Activated CD4-positive, alpha-beta memory T cell treated with anti-CD3 and anti-CD28 coated beads, Interleukin-2, amount 10 ng/mL, durations not matched to agents 7 days and 5 days (primary cell): ENCODE measurements around the gene GABARAP. TPM values are rescaled to one million over a fixed set of nuclear protein-coding genes. Genes with fewer than 3 reads are reported as not detected.
A peak's percentile ranks its signal among the peaks of the same experiment; 100 is the strongest.

Experiments
- CTCF ChIA-PET: fragments of 350-600 bp; sonication (Branson Sonifier 250); formaldehyde crosslinking; loops from one replicate; lab custom pipeline; 2021; ENCODE audit warnings: antibody characterized with exemption, inconsistent platforms; lab: Charles Lee
- POLR2A ChIA-PET: fragments of 350-600 bp; sonication (Branson Sonifier 250); formaldehyde crosslinking; loops from one replicate; lab custom pipeline; 2021; ENCODE audit warnings: antibody characterized with exemption; lab: Charles Lee
- DNase-seq: peaks from one replicate; pipeline ENCODE4 v3.0.0-alpha.2; 2020
- H3K27ac Mint-ChIP-seq: one replicate; pipeline ENCODE4 v1.8.0; 2021; ENCODE audit warnings: mild to moderate bottlenecking, mixed read lengths
- H3K27me3 Mint-ChIP-seq: one replicate; pipeline ENCODE4 v1.8.0; 2021; ENCODE audit warnings: mixed read lengths
- H3K36me3 Mint-ChIP-seq: one replicate; pipeline ENCODE4 v1.8.0; 2021; ENCODE audit warnings: low read depth, mixed read lengths
- H3K4me1 Mint-ChIP-seq: one replicate; pipeline ENCODE4 v1.8.0; 2021; ENCODE audit warnings: mixed read lengths
- H3K4me3 Mint-ChIP-seq: one replicate; pipeline ENCODE4 v1.8.0; 2021; ENCODE audit warnings: mild to moderate bottlenecking, mixed read lengths
- H3K9me3 Mint-ChIP-seq: one replicate; pipeline ENCODE4 v1.8.0; 2021; ENCODE audit warnings: mixed read lengths
- total RNA-seq, 2 experiments: library from RNA; stranded (reverse); gene quantifications; one replicate each; pipeline ENCODE4 v1.2.3, GENCODE V29; 2021

GABARAP gene
- total RNA-seq, 2 experiments from 2014 or later: 303 to 313 TPM

- Mint-ChIP-seq H3K27ac (no peak overlapping the region), H3K9me3 (no peaks in the 10 kb centered on the region), H3K4me1 (peaks cover 30% of the 10 kb centered on the region), H3K36me3 (peaks cover 56% of the 10 kb centered on the region), H3K27me3 (no peaks in the 10 kb centered on the region), H3K4me3 (no peak overlapping the region)
- POLR2A ChIA-PET: interaction anchor here (0.8 to 8.4 kb wide), 3 partner anchors 10 to 17 kb away, joined by 3 to 100 read pairs (median 6); partner anchors contain the start of genes DVL2, GABARAP and PHF23
- DNase-seq: no peak
- CTCF ChIA-PET: interaction anchor here (0.6 to 5.2 kb wide), 3 partner anchors 8 to 14 kb away, joined by 3 to 44 read pairs (median 6); partner anchors contain the start of genes DVL2 and PHF23
These were observed 18.9 kb downstream of the GABARAP start for GRCh38 chr17:7223375-7223774.

DNA sequence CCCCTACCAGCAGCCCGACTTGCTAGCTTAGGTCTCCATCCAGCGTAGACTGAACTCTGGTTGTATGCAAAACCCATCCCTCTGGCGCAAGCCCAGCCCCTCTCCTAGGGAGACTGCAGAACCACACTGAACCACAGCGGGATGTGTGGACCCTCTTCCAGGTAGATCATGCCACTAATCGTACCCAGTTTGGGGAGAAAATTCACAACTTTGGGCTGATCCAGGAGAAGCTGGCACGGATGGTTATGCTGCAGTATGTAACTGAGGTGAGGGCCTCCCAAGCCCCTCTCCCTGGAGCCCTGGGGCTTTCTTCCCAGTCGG, 19.3 kb downstream of the GABARAP start:
- H3K4me1 Mint-ChIP-seq: peaks cover 30% of the 10 kb centered on the region
- H3K36me3 Mint-ChIP-seq: peaks cover 52% of the 10 kb centered on the region
- ChIA-PET POLR2A (interaction anchor here (1.8 to 8.4 kb wide), 2 partner anchors 11 to 17 kb away, joined by 6 to 100 read pairs; partner anchors contain the start of genes DVL2, GABARAP and PHF23), CTCF (interaction anchor here (5.2 kb wide), 1 partner anchor 14 kb away, joined by 44 read pairs; the partner anchor contains the start of genes DVL2 and PHF23)
- H3K27me3 Mint-ChIP-seq: no peaks in the 10 kb centered on the region
- H3K4me3 Mint-ChIP-seq: no peak overlapping the region
- no peak for DNase-seq
- H3K27ac Mint-ChIP-seq: no peak overlapping the region
- no peaks in the 10 kb centered on the region for H3K9me3 Mint-ChIP-seq

DNA sequence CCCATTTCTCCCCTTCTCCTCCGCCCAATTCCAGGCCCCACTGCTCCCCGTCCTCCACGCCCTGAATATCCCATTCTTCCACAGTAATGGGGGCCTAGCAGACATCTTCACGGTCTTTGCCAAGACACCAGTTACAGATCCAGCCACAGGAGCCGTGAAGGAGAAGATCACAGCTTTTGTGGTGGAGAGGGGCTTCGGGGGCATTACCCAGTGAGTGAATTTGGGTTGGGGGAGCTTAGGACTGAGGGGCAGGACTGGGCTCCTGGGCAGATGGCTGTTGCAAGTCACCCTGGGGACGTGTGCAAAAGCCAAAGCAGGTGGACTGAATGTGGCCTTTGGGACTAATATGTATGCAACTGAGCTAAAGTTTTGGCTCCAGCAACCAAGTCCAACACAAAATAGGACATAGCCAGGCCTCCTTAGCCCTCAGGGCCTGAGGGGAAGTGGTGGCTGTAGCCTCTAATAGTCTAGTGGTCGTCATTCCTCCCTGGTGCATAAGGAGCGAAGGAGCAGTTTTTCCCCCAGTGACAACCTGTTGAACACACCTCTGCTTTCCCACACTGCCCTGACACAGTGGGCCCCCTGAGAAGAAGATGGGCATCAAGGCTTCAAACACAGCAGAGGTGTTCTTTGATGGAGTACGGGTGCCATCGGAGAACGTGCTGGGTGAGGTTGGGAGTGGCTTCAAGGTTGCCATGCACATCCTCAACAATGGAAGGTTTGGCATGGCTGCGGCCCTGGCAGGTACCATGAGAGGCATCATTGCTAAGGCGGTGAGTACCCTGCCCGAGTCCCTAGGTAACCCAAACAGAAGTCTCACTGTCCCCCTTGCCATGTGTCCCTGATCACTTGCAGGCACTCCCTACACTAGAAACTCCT, 19.9 kb downstream of the GABARAP start:
- Mint-ChIP-seq H3K36me3 (peaks cover 50% of the 10 kb centered on the region), H3K27ac (no peak overlapping the region), H3K4me3 (no peak overlapping the region), H3K4me1 (peaks cover 33% of the 10 kb centered on the region), H3K27me3 (no peaks in the 10 kb centered on the region), H3K9me3 (no peaks in the 10 kb centered on the region)
- ChIA-PET CTCF (interaction anchor here (4.0 to 5.2 kb wide), 2 partner anchors 15 to 74 kb away, joined by 44 to 61 read pairs; partner anchors contain the start of genes DVL2 and PHF23), POLR2A (interaction anchor here (1.8 to 8.4 kb wide), 2 partner anchors 12 to 18 kb away, joined by 6 to 100 read pairs; partner anchors contain the start of genes DVL2, GABARAP and PHF23)
- DNase-seq: no peak

DNA sequence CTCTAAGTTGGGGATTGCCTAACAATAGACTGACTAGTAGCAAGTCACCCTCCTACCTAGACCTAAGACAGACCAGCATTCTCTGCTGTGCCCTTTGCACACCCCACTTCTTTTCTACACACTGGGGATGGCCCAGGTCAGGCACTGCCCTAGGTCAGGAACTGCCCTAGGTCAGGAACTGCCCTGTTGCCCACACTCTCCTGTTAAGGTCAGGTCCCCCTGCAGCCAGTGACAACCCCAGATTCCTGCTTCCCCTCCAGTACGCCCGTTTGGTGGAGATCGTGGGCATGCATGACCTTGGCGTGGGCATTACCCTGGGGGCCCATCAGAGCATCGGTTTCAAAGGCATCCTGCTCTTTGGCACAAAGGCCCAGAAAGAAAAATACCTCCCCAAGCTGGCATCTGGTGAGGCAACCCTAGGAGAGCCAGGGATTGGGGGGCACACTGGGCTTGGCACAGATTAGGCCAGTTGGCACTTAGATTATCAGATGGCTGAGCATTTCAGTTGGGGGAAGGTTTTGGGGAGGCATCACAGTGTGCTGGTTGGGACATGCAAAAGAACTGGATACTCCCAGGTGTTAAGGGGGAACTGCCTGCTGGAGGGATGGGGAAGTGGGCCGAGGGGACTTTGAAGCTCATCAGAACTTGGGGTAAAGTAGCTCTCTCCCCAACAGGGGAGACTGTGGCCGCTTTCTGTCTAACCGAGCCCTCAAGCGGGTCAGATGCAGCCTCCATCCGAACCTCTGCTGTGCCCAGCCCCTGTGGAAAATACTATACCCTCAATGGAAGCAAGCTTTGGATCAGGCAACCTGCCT, 20.8 kb downstream of the GABARAP start:
- ChIA-PET CTCF (interaction anchor here (0.7 to 5.2 kb wide), 17 partner anchors 9 to 176 kb away, joined by 3 to 61 read pairs (median 4); partner anchors contain the start of genes ACAP1, CTDNEP1, DVL2 and ELP5), POLR2A (interaction anchor here (1.2 to 8.4 kb wide), 6 partner anchors 11 to 362 kb away, joined by 3 to 100 read pairs (median 8); partner anchors contain the start of genes CTDNEP1, DVL2, ELP5 and GABARAP)
- DNase-seq: no peak
- Mint-ChIP-seq H3K4me1 (peaks cover 36% of the 10 kb centered on the region), H3K27me3 (no peaks in the 10 kb centered on the region), H3K36me3 (peaks cover 45% of the 10 kb centered on the region), H3K9me3 (no peaks in the 10 kb centered on the region), H3K4me3 (peak overlapping the region; percentile 93), H3K27ac (peak overlapping the region; percentile 84)

- H3K27ac Mint-ChIP-seq: peak overlapping the region; percentile 84
- H3K9me3 Mint-ChIP-seq: no peaks in the 10 kb centered on the region
- ChIA-PET CTCF (interaction anchor here (0.7 to 5.2 kb wide), 21 partner anchors 10 to 216 kb away, joined by 3 to 61 read pairs (median 3); partner anchors contain the start of genes ACAP1, CTDNEP1, DVL2 and ELP5), POLR2A (interaction anchor here (0.6 to 8.4 kb wide), 11 partner anchors 10 to 363 kb away, joined by 3 to 100 read pairs (median 7); partner anchors contain the start of genes CTDNEP1, DVL2, ELP5 and GABARAP)
- peaks cover 43% of the 10 kb centered on the region for H3K4me1 Mint-ChIP-seq
- no peaks in the 10 kb centered on the region for H3K27me3 Mint-ChIP-seq
- DNase-seq: peak; percentile 76
- H3K36me3 Mint-ChIP-seq: peaks cover 41% of the 10 kb centered on the region
- H3K4me3 Mint-ChIP-seq: peak overlapping the region; percentile 93
These were observed 21.5 kb downstream of the GABARAP start for GRCh38 chr17:7220593-7221277.

DNA sequence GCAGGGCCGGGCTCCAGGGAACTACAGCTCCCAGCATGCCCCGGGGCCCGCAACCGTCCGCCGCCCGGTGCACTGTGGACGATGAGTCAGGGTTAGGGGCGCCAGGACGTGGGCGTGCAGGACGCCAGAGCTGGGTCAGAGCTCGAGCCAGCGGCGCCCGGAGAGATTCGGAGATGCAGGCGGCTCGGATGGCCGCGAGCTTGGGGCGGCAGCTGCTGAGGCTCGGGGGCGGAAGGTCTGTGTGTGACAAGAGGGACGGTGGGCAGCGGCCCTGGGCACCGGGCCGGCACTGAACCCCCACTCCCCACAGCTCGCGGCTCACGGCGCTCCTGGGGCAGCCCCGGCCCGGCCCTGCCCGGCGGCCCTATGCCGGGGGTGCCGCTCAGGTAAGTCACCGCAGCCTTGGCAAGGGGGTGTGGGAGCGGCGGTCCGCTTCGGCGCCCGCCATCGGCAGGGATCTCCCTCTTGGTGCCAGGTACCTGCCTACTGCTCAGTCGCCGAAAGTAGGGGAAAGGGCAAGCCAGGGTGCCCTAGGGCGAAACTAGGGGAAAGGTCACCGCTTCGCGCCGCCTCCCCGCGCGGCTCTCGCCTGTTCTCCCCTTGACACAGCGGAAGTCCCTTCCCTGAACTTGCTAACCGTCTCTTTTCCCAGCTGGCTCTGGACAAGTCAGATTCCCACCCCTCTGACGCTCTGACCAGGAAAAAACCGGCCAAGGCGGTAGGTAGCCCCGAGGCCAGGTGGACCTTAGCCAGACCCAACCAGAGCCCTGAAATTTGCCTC, 22.2 kb downstream of the GABARAP start, which contains the start of the genes ACADVL and DLG4:
TSS of gene ACADVL (plus strand) at position 127 of the 781 bp plus-strand sequence. CDS start at position 174, 47 bp downstream.
TSS of gene DLG4 (minus strand) at position 25 of the 781 bp plus-strand sequence.
- peak; percentile 84 for DNase-seq
- CTCF ChIA-PET: interaction anchor here (0.7 to 5.2 kb wide), 21 partner anchors 11 to 217 kb away, joined by 3 to 61 read pairs (median 3); partner anchors contain the start of genes ACAP1, CTDNEP1, DVL2 and ELP5
- peaks cover 35% of the 10 kb centered on the region for H3K36me3 Mint-ChIP-seq

DNA sequence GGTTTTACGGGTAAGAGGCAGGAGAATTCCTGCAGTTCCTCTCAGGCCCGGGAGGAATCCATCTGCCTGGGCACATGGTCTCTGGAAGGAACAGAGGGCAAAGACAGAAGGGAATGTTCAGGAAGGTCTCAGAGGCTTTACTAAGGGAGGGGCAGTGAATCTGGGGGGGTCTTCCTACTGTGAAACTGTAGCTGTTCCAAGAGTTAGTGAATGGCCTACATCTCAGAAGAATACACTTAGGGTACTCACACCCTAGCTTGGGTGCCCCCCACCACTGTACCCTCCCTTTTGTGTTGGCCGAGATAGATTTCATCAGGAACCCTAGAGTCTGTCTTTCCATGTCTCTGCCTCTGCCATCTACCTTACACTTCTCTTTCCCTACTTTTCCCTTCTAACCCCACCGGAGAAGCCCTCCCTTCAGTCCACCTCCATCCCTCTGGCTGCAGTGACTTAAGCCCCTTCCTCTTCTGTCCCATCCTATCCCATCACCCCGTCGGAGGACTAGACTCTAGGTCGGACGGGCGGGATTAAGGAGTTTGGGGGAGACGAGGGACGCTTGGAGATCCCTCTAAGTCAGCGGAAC, 22.9 kb downstream of the GABARAP start:
- CTCF ChIA-PET: interaction anchor here (0.9 to 5.2 kb wide), 9 partner anchors 16 to 217 kb away, joined by 3 to 61 read pairs (median 3); partner anchors contain the start of genes DVL2, GABARAP, PHF23 and SLC16A13
- no peaks in the 10 kb centered on the region for H3K27me3 Mint-ChIP-seq

More for the DNA sequence above, 22.2 kb downstream of the GABARAP start, which contains the start of the genes ACADVL and DLG4:
- H3K4me3 Mint-ChIP-seq: peak within 1 kb of the TSS; percentile 93
- no peaks in the 10 kb centered on the region for H3K27me3 Mint-ChIP-seq
- no peaks in the 10 kb centered on the region for H3K9me3 Mint-ChIP-seq
- peaks cover 48% of the 10 kb centered on the region for H3K4me1 Mint-ChIP-seq
- H3K27ac Mint-ChIP-seq: peak within 1 kb of the TSS; percentile 89
- POLR2A ChIA-PET: interaction anchor here (0.9 to 8.4 kb wide), 12 partner anchors 11 to 364 kb away, joined by 3 to 100 read pairs (median 6); partner anchors contain the start of genes CTDNEP1, DVL2, ELP5 and GABARAP

DNA sequence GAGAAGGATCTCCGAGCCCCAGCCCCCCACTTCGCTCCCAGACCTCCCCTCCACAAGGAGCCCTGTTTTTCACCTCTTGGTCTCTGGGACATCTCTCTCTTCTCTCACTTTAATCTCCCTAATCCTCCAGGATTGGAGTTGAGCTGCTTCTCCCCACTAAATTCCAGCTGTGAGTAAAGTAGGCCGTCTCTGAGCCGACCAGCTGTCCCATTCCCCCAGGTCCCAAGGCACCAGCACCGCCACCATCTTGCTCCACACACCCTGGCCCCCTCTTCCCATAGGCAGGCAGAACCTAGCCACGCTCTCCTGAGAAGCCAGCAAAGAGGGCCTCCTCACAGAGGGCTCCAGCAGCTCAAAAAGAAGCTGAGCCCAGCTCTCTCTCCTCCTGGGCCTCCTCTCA, 23.5 kb downstream of the GABARAP start:
- Mint-ChIP-seq H3K4me1 (peaks cover 60% of the 10 kb centered on the region), H3K27ac (no peak overlapping the region), H3K36me3 (peaks cover 26% of the 10 kb centered on the region), H3K9me3 (no peaks in the 10 kb centered on the region), H3K4me3 (peak overlapping the region; percentile 93), H3K27me3 (no peaks in the 10 kb centered on the region)
- CTCF ChIA-PET: interaction anchor here (0.9 to 5.2 kb wide), 5 partner anchors 16 to 183 kb away, joined by 3 to 61 read pairs (median 19); partner anchors contain the start of genes DVL2, GABARAP, PHF23 and SLC16A13
- POLR2A ChIA-PET: interaction anchor here (0.9 to 8.4 kb wide), 6 partner anchors 16 to 365 kb away, joined by 3 to 100 read pairs (median 5); partner anchors contain the start of genes DVL2, GABARAP, MPDU1 and PHF23
- DNase-seq: no peak

More for the DNA sequence above, 22.9 kb downstream of the GABARAP start:
- H3K27ac Mint-ChIP-seq: peak overlapping the region; percentile 89
- peak overlapping the region; percentile 93 for H3K4me3 Mint-ChIP-seq
- peaks cover 55% of the 10 kb centered on the region for H3K4me1 Mint-ChIP-seq
- no peak for DNase-seq
- peaks cover 31% of the 10 kb centered on the region for H3K36me3 Mint-ChIP-seq
- no peaks in the 10 kb centered on the region for H3K9me3 Mint-ChIP-seq
- POLR2A ChIA-PET: interaction anchor here (0.9 to 8.4 kb wide), 10 partner anchors 10 to 364 kb away, joined by 3 to 100 read pairs (median 6); partner anchors contain the start of genes DVL2, GABARAP, MPDU1 and PHF23

GRCh38 chr17:7218166-7218565, 24.1 kb downstream of the GABARAP start:
- peaks cover 20% of the 10 kb centered on the region for H3K36me3 Mint-ChIP-seq
- no peak overlapping the region for H3K4me3 Mint-ChIP-seq
- no peaks in the 10 kb centered on the region for H3K9me3 Mint-ChIP-seq
- peaks cover 5% of the 10 kb centered on the region for H3K27me3 Mint-ChIP-seq
- DNase-seq: no peak
- peaks cover 66% of the 10 kb centered on the region for H3K4me1 Mint-ChIP-seq
- ChIA-PET POLR2A (interaction anchor here (0.9 to 8.4 kb wide), 4 partner anchors 17 to 119 kb away, joined by 3 to 100 read pairs (median 16); partner anchors contain the start of genes DVL2, GABARAP and PHF23), CTCF (interaction anchor here (5.2 kb wide), 1 partner anchor 19 kb away, joined by 44 read pairs; the partner anchor contains the start of genes DVL2 and PHF23)
- no peak overlapping the region for H3K27ac Mint-ChIP-seq
